K562 (cell line): ENCODE measurements around the gene WDR20. TPM values are rescaled to one million over a fixed set of nuclear protein-coding genes. Genes with fewer than 3 reads are reported as not detected.

Experiments
- ATAC-seq: fragments of 200-7000 bp; cut with Tn5 transposase; 3 replicates; pipeline ENCODE4 v1.9.1; 2020; ENCODE audit warnings: moderate library complexity
- BruUV-seq: library from RNA; stranded (reverse); fragments of 400-500 nt; replicated peaks from 2 replicates; lab custom pipeline; 2021; lab: Mats Ljungman, UMichigan
- CTCF ChIA-PET: fragments of 300-600 bp; formaldehyde crosslinking; extraction: SDS; loops from one replicate; lab custom pipeline; 2021; ENCODE audit warnings: low intra/inter-chr PET ratio; lab: Yijun Ruan, JAX
- POLR2A ChIA-PET: fragments of 300-600, 350-650 bp; sonication (Branson Sonifier 250); formaldehyde crosslinking; extraction: SDS; loops from one replicate; lab custom pipeline; 2021; ENCODE audit warnings: antibody characterized with exemption, inconsistent platforms; lab: Yijun Ruan, JAX
- DNase-seq, 4 experiments: peaks; one replicate each; pipeline versions ENCODE4 v3.0.0 to v3.0.0-alpha.2; 2011 to 2018; ENCODE audit warnings: low spot score in 3 of 4, mixed read lengths in 3 of 4; ENCODE audit errors: extremely low read depth in 1 of 4
- FAIRE-seq: peaks from 2 replicates; lab custom pipeline; 2011; peaks lifted over from hg19 to GRCh38; lab: Jason Lieb, UNC
- H2AFZ ChIP-seq: 2 replicates; pipeline ENCODE4 v1.6.0; 2011; ENCODE audit warnings: low read depth, low read length, control low read depth, inconsistent platforms
- H3K27ac ChIP-seq: fragments of 200-600 bp; 3 replicates; pipeline ENCODE4 v1.8.0; 2011; ENCODE audit warnings: low read depth, mild to moderate bottlenecking, control low read depth, inconsistent platforms, low read length, moderate library complexity, mixed read lengths; ENCODE audit errors: extremely low read depth
- H3K27me3 ChIP-seq, 2 experiments: fragments of 300-600 bp in 1 of 2; 2 replicates in 1 of 2; 3 replicates in 1 of 2; pipeline versions ENCODE4 v1.6.0 to v1.8.0; 2011; ENCODE audit warnings: inconsistent platforms in 2 of 2, low read length in 2 of 2, mild to moderate bottlenecking in 1 of 2, mixed read lengths in 1 of 2, moderate library complexity in 1 of 2; ENCODE audit not compliant: control insufficient read depth in 2 of 2, insufficient read depth in 2 of 2
- H3K36me3 ChIP-seq: fragments of 300-600 bp; 3 replicates; pipeline ENCODE4 v1.8.0; 2011; ENCODE audit warnings: mild to moderate bottlenecking, low read length, inconsistent platforms; ENCODE audit not compliant: control insufficient read depth, insufficient read depth
- H3K4me1 ChIP-seq, 2 experiments: fragments of 200-600 bp in 1 of 2; replicated peaks in 1 of 2; 2 replicates in 1 of 2; 3 replicates in 1 of 2; pipeline versions ENCODE4 v1.5.1 to v1.8.0; 2011; ENCODE audit warnings: inconsistent platforms in 2 of 2, low read length in 2 of 2, mild to moderate bottlenecking in 1 of 2, mixed read lengths in 1 of 2, moderate library complexity in 1 of 2; ENCODE audit not compliant: control insufficient read depth in 2 of 2, insufficient read depth in 2 of 2
- H3K4me2 ChIP-seq: 2 replicates; pipeline ENCODE4 v1.6.1; 2011; ENCODE audit warnings: low read length, control low read depth, inconsistent platforms, mixed read lengths; ENCODE audit not compliant: insufficient read depth
- H3K4me3 ChIP-seq: fragments of 200-600 bp; sonication (generic), shearing (Covaris generic); 2 replicates; pipeline ENCODE4 v1.5.1; 2016; ENCODE audit warnings: control low read depth, inconsistent platforms
- H3K79me2 ChIP-seq: fragments of 200-600 bp; 3 replicates; pipeline ENCODE4 v1.8.0; 2011; ENCODE audit warnings: low read length, inconsistent platforms; ENCODE audit not compliant: control insufficient read depth, insufficient read depth
- H3K9ac ChIP-seq, 2 experiments: 2 replicates each; pipeline versions ENCODE4 v1.6.0 to v1.6.1; 2011; ENCODE audit warnings: low read depth in 2 of 2, low read length in 2 of 2, control low read depth in 1 of 2, inconsistent platforms in 1 of 2, mild to moderate bottlenecking in 1 of 2, mixed read lengths in 1 of 2; ENCODE audit not compliant: insufficient read depth in 1 of 2
- H3K9me1 ChIP-seq: one replicate; pipeline ENCODE4 v1.6.0; 2011; ENCODE audit warnings: inconsistent platforms, mild to moderate bottlenecking, low read length, moderate library complexity; ENCODE audit not compliant: control insufficient read depth, insufficient read depth
- H3K9me3 ChIP-seq: replicated peaks from 2 replicates; pipeline ENCODE4 v1.5.1; 2011; ENCODE audit warnings: low read depth, low read length, inconsistent platforms; ENCODE audit not compliant: control insufficient read depth, insufficient read depth
- H4K20me1 ChIP-seq: replicated peaks from 2 replicates; pipeline ENCODE4 v1.6.1; 2011; ENCODE audit warnings: low read length, inconsistent platforms, mixed read lengths; ENCODE audit not compliant: control insufficient read depth, insufficient read depth
- BHLHE40 ChIP-seq: IDR thresholded peaks from 2 replicates; pipeline ENCODE4 v1.6.1; 2011; ENCODE audit warnings: low read length, improper control_type of control experiment
- CBX8 ChIP-seq: fragments of 200-600 bp; sonication (generic); IDR thresholded peaks from 2 replicates; pipeline ENCODE4 v1.6.1; 2012; ENCODE audit warnings: borderline replicate concordance, mixed run types, low read depth, mild to moderate bottlenecking, moderate library complexity, mixed read lengths, low read length, control low read depth, inconsistent platforms; ENCODE audit not compliant: poor library complexity, severe bottlenecking; ENCODE audit errors: extremely low read depth
- EZH2 ChIP-seq: IDR thresholded peaks from 2 replicates; pipeline ENCODE4 v1.6.1; 2012; ENCODE audit warnings: low read depth, mild to moderate bottlenecking, inconsistent platforms, low read length, borderline replicate concordance
- HMG20B ChIP-seq: fragments of 250-450 bp; sonication (Bioruptor Pico); IDR thresholded peaks from 2 replicates; pipeline ENCODE4 v1.5.0; 2021; ENCODE audit warnings: mild to moderate bottlenecking
- HNRNPUL1 ChIP-seq: fragments of 200-400 bp; formaldehyde crosslinking; IDR thresholded peaks from 2 replicates; pipeline ENCODE4 v1.6.1; 2017; ENCODE audit warnings: low read length
- NEUROD1 ChIP-seq: fragments of 150-350 bp; IDR thresholded peaks from 2 replicates; pipeline ENCODE4 v1.6.1; 2014; ENCODE audit warnings: borderline replicate concordance, low read length, low read depth; ENCODE audit not compliant: partially characterized antibody
- SMAD3 ChIP-seq: fragments of 450-650 bp; formaldehyde crosslinking; conservative IDR thresholded peaks from 2 replicates; pipeline ENCODE4 v1.4.0; 2020; ENCODE audit warnings: mild to moderate bottlenecking
- TBP ChIP-seq: optimal IDR thresholded peaks from 2 replicates; pipeline ENCODE3; 2011; ENCODE audit warnings: low read depth, low read length, improper control_type of control experiment
- ZKSCAN1 ChIP-seq: fragments of 150-350 bp; IDR thresholded peaks from 2 replicates; pipeline ENCODE4 v1.6.1; 2016; ENCODE audit warnings: low read depth, low read length
- WGBS: fragments of 100-300 bp; shearing (Covaris generic); methylation state at CpG from one replicate; pipeline ENCODE4 v1.1.6; 2016; ENCODE audit warnings: low coverage, mixed read lengths; ENCODE audit not compliant: insufficient coverage; ENCODE audit errors: missing lambda C conversion rate; 5-methylcytosine and 5-hydroxymethylcytosine counted together
- in situ Hi-C: fragments of 300-500 bp; cut with MboI; formaldehyde crosslinking; loops from 4 replicates; pipeline ENCODE4 v1.15.0; 2018; ENCODE audit warnings: inconsistent platforms, mixed read lengths
- intact Hi-C: fragments of 100-400 bp; cut with micrococcal nuclease; formaldehyde crosslinking; loops from 2 replicates; pipeline ENCODE4 v1.14.2; 2022
- polyA plus RNA-seq, 8 experiments: library from polyadenylated mRNA; depleted of rRNA in 4 of 8; stranded (reverse) in 5 of 8; unstranded in 3 of 8; fragments of >200 nt; fragmentation: Nextera tagmentation in 2 of 8; fragmentation: Illumina TruSeq in 1 of 8; extraction: Ambion mirVana in 2 of 8; extraction: Trizol in 1 of 8; gene quantifications; 2 replicates each; pipeline versions ENCODE4 v1.2.1 to v1.2.3, GENCODE V29; 2011 to 2014; ENCODE audit warnings: inconsistent platforms in 1 of 8, missing spikeins in 1 of 8
- total RNA-seq, 7 experiments: library from RNA; depleted of rRNA in 6 of 7; stranded (reverse); fragments of >200 nt in 6 of 7; fragmentation: Illumina TruSeq in 2 of 7; extraction: Trizol in 2 of 7; gene quantifications; 2 replicates each; pipeline versions ENCODE4 v1.2.1 to v1.2.3, GENCODE V29; 2011 to 2021; ENCODE audit warnings: low replicate concordance in 1 of 7
- TF ChIP-seq, protein P1 (sequence below): IDR thresholded peaks from 2 replicates; pipeline ENCODE4 v1.6.1; 2011; ENCODE audit warnings: borderline replicate concordance, low read depth, mild to moderate bottlenecking, moderate library complexity, low read length; ENCODE audit not compliant: insufficient read depth, poor library complexity, severe bottlenecking

The WDR20 gene
- total and polyA plus RNA-seq, 9 of the 15 experiments (the other 6 are each of a cell fraction or from before 2014, with no cell fraction given), result 7.0 to 15.3 (median 11.8) TPM

DNA sequence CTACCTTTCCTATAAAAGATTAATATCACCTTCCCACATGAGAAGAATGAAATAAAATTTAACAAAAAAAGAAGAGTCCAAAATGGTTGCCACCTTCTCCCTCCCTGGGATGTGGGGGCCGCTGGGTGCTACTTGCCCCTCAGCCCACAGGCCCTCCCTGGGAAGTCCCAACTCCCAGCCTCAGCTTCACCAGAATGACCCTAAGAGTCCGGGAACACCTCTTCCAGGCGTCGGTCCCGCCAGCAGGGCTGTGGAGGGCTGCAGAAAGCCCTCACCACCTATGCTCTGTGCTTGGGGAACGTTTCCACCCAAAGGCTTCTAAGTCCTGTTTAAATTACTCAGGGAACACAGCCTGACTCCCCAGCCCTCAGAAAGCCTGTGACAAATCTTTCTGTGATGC lies 93.4 kb downstream of the WDR20 start:
- in situ Hi-C loops (no loop called here), intact Hi-C loops (loop anchor here (10.0 kb wide), 1 partner anchor 202 kb away; no protein-coding TSS in a partner anchor)
- H4K20me1 ChIP-seq, result no peaks in the 10 kb centered on the region
- peaks cover 4 to 12% of the 10 kb centered on the region in 2 experiments; a peak in 3 of 5 replicates for H3K4me1 ChIP-seq
- ATAC-seq, result no peak
- CTCF ChIA-PET, result no interaction called here
- H3K9ac ChIP-seq, result no peak overlapping the region
- no peak for DNase-seq
- H3K4me3 ChIP-seq, result no peak overlapping the region
- no peaks in the 10 kb centered on the region for H3K27me3 ChIP-seq
- WGBS, result 40% methylated on average over 5 of the region's 6 CpGs
- H3K79me2 ChIP-seq, result no peaks in the 10 kb centered on the region
- no peaks in the 10 kb centered on the region for H3K36me3 ChIP-seq
- no peak for FAIRE-seq
- TF ChIP-seq BHLHE40 (no peak), NEUROD1 (no peak), ZKSCAN1 (no peak), EZH2 (no peak), CBX8 (no peak), HNRNPUL1 (no peak), SMAD3 (CRISPR knock-in tag) (no peak), HMG20B (CRISPR knock-in tag) (no peak), TBP (no peak)
- TF ChIP-seq, protein P1, sequence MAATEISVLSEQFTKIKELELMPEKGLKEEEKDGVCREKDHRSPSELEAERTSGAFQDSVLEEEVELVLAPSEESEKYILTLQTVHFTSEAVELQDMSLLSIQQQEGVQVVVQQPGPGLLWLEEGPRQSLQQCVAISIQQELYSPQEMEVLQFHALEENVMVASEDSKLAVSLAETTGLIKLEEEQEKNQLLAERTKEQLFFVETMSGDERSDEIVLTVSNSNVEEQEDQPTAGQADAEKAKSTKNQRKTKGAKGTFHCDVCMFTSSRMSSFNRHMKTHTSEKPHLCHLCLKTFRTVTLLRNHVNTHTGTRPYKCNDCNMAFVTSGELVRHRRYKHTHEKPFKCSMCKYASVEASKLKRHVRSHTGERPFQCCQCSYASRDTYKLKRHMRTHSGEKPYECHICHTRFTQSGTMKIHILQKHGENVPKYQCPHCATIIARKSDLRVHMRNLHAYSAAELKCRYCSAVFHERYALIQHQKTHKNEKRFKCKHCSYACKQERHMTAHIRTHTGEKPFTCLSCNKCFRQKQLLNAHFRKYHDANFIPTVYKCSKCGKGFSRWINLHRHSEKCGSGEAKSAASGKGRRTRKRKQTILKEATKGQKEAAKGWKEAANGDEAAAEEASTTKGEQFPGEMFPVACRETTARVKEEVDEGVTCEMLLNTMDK, result no peak
- POLR2A ChIA-PET, result no interaction called here
- no peaks in the 10 kb centered on the region for H3K9me3 ChIP-seq
- no peak overlapping the region for H3K4me2 ChIP-seq
- no peaks in the 10 kb centered on the region for H3K9me1 ChIP-seq
- H3K27ac ChIP-seq, result no peak overlapping the region
- no TSS peak for BruUV-seq
- H2AFZ ChIP-seq, result no peak overlapping the region
